T-helper 22 cell (primary cell): ENCODE data around the gene GSC2.
A peak's percentile ranks its signal among the peaks of the same experiment; 100 is the strongest.

Experiments
- DNase-seq: peaks from one replicate; pipeline ENCODE4 v3.0.0-alpha.2; 2020; ENCODE audit warnings: low read depth

The GSC2 gene, protein sequence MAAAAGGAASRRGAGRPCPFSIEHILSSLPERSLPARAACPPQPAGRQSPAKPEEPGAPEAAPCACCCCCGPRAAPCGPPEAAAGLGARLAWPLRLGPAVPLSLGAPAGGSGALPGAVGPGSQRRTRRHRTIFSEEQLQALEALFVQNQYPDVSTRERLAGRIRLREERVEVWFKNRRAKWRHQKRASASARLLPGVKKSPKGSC

DNA sequence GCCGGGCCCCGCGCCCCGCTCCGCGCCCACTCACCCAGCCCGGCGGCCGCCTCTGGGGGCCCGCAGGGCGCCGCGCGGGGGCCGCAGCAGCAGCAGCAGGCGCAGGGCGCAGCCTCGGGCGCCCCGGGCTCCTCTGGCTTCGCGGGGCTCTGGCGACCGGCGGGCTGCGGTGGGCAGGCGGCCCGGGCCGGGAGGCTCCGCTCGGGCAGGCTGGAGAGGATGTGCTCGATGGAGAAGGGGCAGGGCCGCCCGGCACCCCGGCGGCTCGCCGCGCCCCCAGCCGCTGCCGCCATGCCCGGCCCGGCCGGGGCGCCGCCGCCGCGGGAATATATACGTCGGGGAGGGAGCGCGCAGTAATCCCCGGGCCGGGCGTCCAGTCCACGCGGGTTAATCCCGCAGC lies at the start of gene GSC2:
GSC2 (minus strand) TSS at position 302 of the 400 bp plus-strand sequence; CDS start at position 293, 9 bp downstream.
- DNase-seq: no peak

DNA sequence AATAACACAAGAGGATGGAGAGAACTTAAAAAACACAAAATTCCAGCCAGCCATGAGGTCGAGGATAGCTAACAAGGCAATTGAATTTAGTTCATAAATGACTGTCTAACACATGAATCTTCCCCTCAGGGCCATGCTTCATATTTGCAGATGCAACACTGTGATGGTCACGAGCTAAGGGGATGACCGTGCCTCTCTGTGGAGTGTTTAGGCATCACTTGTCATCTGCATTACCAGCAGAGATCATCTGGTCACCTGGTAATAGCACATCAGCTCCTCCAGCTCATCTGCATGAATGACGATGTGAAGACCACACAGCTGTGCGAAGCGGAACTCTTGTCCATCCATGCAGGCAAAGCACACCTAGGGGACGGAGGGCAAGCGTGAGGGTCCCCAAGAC lies 49.4 kb upstream of the GSC2 start:
- no peak for DNase-seq

DNA sequence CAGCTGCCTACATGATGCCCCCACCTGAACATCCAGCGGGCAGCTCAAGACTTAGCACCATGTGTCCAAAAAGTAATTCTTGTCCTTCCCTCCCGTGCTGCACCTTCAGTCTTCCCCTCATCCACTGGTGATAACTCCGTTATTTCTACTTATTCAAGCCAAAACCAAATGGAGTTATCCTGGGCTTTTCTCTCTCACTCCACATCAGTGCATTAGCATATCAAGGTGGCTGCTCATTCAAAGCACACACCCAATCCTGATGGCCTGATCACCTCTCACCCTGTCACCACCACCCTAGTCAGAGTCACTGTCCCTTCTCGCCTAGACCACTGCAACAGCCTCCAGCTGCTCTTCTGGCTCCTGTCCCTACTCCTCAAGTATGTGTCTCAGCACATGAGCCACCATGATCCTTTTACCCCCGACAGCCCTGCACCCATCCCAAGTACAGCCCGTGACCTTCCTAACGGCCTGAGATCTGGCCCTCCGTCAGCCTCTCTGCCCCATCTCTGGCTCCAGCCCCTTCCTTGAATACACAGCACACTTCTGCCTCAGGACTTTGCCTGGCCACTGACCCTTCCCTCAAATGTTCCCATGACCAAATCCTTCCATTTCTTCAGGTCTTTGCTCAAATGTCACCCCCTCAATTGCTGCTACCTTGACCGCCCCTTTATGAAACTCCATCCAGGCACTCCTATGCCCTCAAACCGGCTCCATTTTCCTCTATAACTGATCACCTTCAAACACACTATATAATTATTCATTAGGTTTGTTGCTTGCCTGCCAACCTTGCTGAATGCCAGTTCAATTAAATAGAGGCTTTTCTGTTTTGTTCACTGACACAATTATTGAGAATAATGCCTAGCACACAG lies 48.1 kb upstream of the GSC2 start:
- DNase-seq: no peak

DNA sequence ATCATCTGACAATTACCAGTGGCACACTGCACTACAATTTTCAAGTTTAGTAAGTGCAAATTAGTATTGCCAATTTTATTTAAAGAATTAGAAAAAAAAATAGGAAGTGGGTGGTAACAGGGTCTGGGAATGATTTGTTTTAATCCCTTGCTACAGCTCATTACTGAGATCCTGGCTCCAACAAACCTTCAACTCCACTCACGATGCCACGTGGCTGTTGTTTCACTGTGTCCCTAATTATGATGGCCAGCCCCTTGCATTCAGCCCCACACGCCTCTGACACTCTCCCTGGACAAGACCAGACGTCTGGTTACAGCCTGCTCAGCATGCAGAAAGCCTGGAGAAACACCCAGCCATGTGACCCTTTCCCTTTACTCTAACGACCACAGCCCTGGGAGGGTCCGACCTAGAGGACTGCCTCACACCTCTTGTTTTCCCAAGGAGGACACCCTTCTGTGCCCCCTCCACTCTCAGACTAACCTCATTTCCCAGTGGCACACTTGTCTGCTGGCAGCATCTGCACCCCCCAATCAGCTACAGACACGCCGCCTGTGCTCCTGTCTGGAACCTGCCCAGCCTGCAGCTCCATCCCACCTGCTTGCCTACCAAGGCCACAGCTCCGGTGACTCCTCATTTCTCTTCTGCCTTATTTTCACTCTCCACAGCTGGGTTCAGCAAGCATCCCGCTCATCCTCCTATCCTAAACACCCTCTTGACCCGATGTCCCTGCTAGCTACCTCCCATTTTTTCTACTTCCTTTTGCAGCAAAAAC lies 46.9 kb upstream of the GSC2 start:
- no peak for DNase-seq

DNA sequence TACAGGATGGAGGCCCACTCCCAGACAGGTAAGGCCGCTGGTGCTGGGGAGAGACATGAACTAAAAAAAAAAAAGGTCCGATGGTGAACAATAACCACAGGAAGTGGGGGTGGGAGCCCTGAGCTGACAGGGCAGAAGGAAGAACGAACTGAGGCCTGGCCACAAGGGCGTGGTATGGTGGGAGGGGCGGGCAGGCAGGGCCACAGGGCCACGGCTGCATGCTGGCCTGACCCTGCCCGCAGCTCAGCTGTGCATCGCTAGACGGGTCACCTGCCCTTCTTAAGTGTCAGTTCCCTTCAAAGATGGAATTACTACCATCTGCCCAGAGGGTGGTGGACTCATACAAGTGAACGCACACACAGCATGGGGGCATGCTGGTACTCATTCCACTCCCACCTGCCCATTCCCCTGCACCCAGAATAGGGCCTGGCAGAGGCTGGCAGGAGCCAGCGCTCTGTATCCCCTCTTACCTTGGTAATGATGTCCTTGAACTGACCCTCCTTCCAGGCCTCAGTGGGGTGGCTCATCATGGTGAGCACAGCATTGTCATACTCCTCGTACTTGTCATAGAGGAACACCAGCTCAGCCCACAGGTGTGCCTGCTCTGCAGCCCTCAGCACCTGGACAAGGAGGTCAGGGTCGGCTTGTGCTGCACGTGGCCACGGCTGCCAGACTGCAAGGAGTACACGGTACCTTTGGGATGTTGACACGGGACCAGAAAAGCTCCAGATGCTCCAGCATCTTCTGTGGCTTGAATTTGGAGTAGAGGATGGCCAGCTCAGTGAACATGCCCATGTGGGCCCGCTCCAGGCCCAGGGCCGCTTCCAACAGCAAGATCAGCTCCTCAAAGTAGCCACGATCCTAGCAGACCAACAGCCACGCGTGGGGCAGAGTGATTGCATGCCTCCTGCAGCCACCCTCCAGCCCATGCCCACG lies 46.0 kb upstream of the GSC2 start:
- DNase-seq: no peak

DNA sequence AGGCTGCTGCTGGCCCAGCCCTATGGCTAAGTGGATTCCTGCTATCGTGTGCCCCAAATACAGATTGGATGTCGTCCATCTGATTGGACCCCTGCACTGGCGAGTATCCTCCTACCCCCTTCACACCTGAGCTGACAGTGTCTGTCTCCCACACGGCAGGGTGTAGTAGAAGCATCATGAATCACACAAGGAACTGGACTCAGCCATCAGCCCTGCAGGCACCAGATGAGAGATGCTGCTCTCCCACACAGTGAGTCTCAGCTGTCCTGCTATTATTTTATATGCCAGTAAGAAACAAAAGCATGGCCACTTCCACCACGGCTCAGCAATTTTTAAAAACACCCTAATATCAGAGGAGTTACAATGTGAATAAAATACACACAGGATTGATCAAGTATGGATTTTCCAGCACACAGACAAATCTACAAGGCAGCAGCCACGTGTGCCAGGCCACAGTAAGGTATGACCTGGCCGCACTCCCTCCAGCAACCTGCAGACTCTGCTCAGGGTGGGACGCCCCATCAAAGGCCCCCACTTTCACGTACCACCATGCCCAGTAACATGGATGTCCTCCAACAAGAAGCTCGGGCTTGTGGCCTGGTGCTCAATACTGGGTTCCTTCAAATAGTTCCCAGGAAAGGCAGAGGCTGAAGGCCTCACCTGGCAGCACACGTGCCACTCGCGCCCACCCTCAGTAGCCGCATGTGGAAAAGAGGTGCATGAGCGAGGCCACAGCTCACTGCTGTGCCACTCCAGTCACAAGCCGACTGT lies 44.9 kb upstream of the GSC2 start:
- DNase-seq: no peak

DNA sequence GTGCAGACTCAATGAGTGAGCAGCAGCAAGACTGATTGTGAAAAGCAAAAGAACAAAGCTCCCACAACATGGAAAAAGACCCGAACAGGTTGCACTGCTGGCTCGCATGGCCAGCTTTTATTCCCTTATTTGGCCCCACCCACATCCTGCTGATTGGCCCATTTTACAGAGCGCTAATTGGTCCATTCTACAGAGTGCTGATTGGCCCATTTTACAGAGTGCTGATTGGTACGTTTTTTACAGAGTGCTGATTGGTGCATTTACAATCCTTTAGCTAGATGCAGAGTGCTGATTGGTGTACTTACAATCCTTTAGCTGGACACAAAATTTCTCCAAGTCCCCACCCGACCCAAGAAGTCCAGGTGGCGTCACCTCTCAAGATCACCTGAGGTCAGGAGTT lies 43.8 kb upstream of the GSC2 start:
- DNase-seq: no peak

DNA sequence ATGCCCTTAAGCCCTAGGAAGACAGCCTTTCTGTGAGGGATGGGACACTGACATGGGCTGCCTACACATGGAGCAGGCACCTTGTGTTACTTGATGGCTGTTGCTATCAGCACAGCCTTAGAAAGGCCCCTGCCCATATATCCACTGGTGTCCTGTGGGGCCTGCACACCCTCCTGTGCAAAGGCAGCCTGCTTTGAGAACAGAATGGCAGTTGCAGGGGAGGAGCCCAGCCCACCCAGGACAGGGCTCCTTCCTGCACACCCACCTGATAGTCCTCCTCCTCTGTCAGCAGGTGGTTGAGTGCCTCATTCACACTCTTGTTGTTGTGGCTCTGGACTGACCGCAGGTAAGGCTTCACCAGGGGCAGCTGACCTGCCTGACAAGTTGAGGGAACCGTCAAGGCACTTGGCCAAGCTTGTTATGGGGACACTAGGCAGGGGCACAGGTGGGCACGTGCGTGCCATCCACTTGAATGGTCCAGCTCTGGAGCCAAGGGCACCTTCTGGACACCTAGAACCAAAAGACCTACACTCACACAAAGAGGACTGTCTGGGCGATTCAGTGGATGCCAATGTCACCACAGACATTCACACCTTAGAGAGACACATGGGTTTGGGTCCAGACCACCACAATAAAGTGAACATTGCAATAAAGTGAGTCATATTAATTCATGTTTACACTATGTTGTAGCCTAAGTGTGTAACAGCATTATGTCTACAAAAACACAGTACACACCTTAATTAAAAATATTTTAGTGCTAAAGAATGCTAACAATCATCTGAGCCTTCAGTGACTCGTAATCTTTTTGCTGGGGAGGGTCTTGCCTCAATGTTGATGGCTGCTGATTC lies 37.8 kb upstream of the GSC2 start:
- no peak for DNase-seq

DNA sequence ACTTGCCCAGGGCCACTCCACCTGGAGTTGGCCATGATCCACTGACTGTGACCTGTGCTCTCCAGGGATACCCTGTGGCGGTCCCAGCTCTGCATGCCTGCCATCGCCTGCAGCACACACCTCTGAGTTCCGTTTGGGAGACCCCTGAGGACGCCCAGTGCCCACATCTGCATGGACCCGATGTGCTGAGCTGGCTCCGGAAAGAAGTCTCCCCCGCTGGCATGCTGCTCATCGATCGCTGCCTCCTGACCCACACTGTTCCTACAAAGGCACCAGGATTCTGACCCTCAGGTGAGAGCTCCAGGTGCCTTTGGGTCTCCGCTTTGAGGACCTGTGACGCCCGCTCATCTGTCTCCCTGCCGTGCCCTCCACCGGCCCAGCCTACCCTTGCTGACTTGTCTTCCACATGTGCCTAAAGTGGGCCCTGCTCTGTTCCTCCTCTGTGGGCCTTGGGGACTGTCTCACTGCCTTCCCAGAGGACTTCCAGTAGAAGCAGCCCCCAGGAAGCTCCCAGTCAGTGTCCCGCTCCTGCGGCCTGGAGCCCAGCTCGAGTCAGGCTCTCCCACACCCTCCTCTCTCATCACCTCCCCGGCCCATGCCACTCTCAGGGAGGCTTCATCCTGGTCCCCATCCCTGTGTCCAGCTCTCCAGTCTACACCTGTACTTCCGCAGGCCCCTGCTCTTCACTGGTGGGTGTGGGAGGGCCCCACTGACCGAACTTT lies 34.3 kb upstream of the GSC2 start:
- DNase-seq: no peak

DNA sequence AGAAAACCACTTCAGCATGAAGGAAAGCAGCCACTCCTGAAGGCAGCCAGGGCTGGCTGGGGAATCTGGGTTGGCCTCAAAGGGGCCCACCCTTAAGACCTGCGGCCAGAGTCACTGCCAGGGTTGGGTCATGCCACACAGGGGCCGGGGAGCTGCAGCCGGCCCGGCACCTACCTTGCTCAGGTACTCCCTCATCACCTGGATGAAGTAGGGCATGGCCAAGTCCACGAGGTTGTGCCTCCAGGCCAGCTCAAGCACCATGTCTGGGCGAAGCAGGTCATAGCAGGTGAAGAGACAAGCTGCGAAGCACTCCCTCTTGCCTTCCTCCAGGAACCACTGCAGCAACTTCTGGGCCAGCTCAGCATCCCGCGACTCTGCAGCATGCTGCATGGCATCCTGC lies 33.1 kb upstream of the GSC2 start:
- DNase-seq: no peak

DNA sequence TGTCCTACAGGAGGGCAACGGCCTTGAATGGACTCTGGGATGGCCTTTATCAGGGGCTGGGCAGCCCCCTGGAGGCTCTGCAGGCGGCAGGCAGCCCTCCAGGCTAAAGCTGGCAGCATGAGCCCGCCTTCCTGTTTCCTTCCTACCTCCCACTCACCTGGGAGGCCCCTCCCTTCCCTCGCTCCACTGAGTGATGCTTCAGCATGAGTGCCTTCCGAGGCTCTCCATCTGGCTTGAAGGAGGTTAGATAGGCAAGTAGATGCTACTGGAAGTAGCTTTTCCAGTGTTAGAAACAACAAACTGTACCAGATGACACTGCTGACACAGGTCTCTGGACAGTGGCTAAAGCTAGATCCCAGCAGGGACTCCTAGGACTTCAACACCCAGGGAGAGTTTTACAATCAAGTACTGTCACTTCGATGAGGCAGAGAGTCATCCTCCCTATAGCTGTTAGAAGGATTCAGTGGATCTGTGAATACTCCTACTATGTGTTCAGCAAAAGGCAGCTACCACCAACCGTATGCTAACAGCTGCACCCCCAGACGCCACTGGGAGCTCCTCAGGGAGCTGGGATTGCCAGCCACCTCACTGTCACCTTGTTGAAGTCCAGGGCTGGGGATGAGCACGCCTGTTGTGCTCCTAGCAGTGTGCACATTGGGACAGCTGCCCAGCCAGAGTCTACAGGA lies 32.5 kb upstream of the GSC2 start:
- no peak for DNase-seq

DNA sequence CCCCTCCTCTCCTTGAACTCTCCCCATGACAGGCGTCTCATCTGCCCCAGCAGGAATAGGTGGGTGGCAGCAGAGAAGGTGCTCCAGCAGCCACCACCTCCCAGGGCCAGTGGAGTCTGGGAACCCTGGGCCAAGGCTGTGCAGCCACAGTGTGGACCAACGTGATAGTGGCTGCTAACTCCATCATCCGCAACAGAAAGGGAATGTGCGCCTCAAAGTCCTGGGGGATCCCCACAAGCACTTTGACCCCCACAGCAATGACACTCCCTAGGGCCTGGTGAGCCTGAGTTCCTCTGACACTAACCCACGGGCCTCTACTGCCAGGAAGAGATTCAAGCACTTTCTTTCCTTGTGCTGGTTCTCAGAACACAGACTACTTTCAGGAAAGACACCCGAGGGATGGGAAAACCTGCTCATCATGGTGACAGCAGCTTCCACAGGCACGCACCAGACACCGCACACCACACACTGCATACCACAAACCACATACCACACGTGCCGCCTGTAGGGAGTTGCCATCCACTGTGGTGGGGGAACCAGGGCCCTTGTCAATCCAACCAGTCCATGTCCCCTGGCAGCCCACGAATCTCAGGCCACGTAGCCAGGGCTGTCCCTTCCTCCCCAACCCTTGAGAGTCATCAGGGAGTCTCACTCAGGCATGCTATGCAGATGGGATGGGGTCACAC lies 31.8 kb upstream of the GSC2 start:
- no peak for DNase-seq

DNA sequence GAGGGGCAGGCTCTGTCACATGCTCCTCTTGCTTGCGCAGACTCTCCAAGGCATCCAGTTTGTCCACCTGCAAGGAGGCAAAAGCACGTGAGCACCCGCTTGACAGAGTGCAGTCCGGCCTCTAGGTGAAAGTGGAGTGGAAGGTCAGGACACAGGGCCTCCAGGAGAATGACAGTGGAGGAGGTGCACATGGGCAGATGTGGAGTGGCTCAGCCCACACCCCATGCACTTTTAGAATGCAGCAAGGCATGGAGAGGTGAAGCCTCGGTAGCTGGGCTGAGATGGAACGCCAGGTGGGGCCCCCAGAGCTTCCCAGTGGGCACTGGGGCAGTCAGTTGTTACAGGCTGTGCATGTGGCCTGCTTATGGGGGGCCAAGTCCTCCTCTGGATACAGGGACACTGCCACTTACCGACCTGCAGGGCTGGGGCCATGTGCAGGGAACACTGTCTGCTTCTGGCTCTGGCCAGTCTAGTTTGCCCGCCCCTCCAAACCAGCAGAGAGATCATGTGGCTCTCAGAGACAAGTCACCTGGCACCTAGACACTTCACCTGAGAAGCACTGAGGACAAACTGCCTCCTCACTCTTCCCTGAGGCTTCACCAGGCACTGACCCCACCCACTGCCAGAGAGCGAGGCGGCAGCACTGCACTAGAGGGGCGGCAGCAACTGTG lies 30.8 kb upstream of the GSC2 start:
- DNase-seq: no peak

DNA sequence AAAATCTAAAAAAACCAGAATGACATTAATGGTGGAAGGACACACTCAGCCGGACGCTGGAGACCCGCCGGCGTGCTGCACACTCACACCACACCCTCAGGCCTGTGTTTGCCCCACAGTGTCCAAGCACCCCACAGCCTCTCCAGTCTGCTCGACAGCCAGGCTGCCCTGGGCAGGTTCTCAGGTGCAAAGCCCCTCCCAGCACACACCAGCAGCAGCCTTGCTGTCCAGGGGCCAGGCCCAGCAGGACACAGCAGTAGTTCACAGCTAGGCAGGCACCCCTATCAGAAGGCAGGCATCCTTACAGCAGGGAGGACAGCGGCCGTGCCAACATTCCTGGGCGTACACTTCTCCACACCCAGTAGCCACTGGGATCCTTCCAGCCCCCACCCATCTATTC lies 30.1 kb upstream of the GSC2 start:
- DNase-seq: no peak

DNA sequence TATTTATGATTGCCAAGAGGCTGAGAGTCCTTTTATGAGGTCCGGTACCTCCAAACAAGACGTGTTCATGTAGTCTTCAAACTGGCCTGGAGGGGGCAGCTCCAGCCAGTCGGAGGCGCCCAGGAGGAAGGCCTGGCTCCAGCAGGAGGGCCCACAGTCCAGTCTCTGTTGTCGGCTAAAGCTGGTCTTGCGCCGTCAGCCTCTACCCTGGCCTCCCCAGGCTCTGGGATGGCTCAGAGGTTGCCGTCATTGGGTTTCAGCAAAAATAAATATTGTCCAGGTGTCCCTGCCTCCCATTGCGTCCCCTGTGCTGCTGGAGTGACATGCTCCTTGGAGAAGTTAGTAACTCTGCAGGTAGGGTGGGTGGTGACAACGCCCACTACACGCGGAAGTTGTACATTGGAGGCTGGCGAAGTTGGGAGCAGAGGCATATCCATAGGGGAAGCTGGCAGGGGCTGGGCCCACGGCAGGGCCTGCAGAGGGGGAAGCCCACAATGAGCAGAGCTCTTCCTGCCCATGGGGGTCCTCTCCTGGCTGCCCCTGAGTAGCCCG lies 29.5 kb upstream of the GSC2 start:
- DNase-seq: no peak

DNA sequence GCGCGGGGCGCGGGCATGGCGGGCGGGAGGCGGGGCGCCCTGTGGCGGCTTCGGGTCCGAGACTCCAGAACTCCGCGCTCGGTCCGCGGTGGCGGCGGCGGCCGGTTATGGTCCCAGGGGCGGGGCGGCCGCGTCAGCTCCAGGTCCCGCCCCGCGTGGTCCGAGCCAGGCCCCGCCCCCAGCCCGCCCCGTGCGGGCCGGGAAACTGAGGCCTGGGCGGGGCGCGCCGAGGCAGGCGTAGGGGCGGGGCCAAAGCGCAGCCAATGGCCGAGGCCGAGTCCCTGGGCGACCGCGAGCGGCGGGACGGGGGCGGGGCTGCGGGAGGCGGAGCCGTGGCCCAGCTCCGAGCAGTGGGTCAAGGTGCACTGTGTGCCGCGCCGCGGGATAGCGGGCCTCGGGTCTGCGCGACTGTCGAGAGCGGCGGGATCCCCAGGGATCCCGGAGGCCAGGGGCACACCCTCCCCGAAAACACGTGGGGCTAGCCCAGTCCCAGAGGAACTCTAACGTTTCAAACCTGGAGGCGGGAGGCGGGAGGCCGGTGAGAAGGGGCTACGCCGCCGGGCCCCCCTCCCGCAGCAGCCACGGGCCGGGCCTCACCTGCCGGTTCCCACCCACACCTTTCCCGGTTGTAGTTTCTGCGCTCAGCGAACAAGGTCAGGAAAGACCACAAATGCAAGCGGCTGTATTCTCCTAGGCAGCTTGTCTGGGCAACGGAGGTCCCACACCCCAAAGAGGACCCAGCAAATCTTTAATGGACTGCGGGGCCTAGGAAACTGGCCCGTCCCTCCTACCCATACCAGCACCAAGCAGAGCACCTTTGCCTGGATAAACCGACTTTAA lies 28.8 kb upstream of the GSC2 start, which contains the start of gene SLC25A1:
SLC25A1 (minus strand) TSS at position 80 of the 840 bp plus-strand sequence; CDS start at position 17, 63 bp downstream.
- DNase-seq: peak; percentile 70
